CD4-positive, alpha-beta T cell treated with Interleukin-1 beta for 1 hour (primary cell): Measurements from ENCODE around the gene ZNF438.

Experiments
- DNase-seq, 2 donors: peaks; one replicate each; pipeline ENCODE4 v3.0.0-alpha.2; 2020 to 2022

The ZNF438 gene

DNA sequence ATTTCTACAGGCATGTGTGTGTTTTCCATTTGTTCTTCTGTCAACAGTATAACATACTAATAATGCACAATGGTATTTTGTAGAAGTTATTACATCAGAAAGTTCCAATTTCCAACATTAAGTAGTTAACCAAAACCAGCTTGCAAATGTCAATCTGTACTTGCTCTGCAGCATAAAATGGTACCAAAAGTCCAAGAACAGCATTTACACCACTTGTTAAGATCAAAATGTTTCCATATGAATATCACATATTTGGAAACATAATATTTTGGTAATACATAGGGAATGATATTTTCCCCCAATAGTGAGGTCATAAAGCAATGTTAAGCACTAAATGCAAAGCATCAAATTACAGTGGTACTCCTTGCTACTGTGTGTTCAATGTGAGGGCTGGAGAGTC is 162.1 kb downstream of the ZNF438 start:
- DNase-seq: no peak

DNA sequence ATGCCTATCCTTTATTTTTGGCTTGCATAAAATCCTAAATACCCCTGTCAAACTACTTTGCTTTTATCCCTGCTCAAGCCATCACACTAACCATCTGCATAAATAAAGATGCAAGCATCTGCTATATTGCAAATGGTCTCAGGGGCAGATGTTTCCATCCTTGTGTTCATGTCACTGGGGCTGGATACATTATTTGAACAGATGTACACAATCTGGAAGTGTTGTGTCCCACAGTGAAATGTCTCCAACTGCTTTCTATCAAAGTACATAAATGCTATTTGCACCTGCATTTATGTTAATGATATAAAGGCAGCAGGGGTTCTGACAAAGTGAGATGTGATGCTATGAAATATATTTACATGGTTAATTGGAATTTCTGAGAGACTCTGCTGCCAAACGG is 163.1 kb downstream of the ZNF438 start:
- no peak for DNase-seq

DNA sequence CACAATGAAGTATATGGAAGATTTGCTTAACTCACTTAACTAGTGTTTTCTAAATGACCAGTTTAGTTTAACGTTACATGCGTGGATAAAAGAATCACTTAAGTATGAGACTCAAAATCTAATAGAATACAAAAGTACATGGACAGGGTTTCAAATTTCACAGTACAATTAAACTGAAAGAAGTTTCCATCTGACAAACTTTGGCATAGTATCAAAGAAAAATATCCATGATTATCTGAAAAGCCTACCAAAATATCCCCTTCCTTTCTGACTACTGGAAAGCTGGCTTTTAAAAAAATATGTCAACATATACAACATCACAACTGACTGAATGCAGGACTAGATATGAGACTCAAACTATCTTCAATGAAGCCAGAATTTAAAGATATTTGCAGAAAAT is 164.8 kb downstream of the ZNF438 start:
- no peak for DNase-seq

DNA sequence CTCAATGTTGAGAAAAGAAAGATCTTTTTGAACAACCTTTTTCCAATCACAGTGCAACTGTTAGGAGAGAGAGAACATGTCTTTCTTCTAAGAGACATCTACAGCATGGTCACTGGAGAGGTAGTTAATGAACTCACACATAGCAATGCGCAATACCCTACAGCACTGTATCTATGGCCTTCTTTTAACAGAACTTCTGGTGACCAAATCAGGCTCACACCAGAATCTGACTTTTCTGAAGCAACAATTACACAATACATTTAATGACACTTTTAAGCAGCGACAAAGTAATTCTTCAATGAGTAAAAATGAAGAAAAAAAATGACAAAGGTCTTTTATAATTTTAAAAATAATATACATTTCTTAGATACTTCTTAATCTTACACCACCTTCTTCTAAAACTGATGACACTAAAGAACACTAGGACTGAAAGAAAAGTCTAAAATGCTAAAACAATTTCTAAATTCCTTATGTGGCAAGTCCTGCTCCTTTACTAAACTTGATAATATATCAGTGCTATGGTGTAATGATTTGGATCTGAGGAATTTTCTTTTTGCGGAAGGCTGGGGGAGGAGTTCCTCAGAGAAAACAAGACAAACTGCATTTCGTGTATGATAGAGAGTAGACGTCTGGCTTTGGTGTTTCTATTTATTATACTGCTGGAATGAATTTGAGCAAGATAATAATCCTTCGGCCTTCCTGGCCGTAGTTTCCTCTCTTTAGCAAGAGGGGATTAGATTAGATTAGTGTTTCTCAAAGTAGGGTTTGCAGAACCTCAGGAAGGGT is 166.3 kb downstream of the ZNF438 start:
- DNase-seq: no peak

DNA sequence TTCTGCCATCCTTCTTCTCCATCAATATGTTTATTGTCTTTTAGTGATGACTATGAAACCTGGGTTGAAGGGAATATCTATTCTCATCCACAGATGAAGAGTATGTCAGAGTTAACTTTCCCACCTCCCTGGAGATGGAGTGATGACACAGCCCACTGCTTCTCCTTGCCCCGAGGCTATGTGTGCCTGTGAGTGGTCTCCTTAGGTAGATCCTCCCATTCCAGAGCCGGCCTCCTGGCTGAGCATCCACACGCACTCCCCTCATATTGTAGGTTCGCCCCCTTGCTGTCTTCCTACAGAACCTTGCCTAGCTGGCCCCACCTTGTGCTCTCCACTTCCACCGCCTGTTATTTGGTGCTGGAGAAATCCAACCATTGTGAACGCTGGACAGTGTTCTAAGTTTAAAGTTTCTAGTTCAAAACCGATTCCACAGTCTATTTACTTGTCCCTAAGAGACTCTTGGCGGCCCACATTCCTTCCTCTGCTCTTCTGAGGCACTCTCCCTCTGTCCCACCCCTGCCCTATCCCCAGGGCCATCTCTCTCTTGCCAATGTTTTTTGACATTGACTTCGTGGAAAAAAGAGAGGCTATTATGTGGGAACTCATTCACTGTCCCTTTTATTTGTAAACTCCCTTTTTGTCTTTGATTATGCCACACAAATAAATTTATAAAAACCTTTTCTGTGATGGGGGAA is 168.0 kb downstream of the ZNF438 start:
- DNase-seq: no peak

DNA sequence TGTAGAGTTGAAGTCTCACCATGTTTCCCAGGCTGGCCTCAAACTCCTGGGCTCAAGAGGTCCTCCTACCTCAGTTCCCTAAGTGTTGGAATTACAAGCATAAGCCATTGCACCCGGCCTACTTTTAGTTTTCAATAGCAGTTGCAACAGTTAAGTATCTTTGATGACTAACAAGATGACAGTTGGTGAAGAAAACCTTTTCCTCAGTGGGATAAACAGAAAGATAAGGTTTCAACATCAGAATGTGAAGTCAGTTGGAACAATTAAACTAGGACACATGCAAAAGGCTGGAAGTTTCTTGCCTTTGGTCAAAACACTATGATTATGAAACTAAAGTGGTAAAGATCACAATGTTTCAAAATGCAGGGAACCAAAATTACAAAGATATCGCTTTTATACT is 169.2 kb downstream of the ZNF438 start:
- no peak for DNase-seq

DNA sequence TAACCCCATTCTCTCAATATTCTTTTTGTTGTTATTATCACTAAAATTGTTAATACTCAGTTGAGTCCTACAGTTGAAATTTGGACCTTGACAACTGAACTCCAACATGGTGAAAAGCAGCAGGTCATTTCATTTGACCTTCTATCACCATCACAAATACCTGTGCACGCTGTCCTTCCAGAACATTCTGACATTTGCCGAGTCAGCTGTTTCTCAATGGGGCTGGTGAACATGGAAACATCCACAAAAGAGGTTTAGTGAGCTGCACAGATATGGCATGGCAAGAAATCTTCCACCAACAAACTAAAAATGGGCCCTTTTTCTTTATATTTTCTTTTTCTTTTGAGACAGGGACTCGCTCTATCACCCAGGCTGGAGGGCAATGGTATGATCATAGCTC is 169.7 kb downstream of the ZNF438 start:
- DNase-seq: no peak

DNA sequence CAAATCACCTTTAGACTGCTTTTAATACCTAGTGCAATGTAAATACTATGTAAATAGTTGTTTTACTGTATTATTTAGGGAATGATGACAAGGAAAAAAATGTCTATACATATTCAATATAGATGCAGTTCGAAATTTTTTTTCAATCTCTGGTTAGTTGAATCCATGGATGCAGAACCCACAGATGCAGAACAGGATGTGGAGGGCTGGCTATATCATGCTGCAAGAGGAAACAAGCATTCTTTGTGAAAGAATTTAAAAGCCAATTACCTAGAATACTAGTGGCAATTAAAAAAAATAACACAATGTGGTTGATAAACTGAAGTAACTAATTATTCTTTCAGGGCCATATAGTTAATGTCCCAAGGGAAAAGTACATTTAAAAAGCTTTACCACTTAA is 170.4 kb downstream of the ZNF438 start:
- DNase-seq: no peak

DNA sequence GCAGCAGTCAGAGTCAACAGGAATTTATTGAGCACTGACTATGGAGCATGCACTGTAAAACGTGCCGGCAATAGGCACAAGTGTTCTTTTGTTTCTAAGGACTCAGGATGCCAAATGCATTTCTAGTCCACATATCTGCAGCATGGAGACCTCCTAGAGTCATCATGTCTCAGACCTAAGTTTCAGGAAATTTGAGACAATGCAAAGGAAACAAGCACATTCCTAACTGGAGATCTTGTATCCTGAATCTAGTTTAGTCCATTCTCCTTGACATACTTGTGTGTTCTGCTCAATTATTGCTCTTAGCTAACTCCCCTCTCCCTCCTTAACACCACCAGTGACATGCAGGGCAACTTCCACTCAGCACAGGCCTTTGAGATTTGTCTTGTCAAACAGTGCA is 173.2 kb downstream of the ZNF438 start:
- no peak for DNase-seq

DNA sequence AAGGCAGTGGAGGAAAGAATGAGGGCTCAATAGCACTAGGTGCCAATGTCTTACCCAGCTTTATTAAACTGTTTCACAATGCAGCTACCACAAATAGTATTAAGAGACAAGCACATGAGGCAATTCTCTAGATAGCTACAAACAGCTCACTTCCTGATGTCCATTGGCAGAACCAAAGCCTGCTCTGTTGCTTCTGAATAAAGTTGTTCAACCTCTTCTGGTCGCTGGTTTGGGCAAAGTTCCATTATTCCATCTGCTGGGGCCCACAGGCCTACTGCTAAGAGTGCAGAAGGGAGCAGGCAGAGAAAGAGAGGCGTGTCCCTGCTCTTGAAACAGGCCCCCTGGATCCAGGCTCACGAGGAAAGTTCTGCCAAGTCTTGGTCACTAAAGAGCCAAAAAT is 173.9 kb downstream of the ZNF438 start:
- DNase-seq: no peak

DNA sequence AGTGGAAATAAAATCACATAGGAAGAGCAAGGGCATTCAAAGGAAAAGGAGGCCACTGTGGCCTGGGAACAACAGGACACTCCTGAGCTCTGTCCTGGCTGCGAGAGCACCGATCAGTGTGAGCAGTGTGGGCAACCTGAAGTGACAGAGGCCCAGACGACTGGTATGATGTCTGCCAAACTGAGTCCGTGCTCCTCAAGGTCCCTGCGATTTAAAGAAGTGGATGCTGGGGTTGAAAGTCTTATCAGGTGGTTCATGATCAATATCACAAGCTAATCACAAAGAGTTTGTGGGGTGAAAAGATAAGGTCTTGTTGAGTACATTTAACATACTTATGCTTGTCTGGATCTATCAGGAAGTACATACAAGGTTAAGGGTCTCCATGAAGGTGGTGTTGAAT is 176.5 kb downstream of the ZNF438 start:
- DNase-seq: no peak

DNA sequence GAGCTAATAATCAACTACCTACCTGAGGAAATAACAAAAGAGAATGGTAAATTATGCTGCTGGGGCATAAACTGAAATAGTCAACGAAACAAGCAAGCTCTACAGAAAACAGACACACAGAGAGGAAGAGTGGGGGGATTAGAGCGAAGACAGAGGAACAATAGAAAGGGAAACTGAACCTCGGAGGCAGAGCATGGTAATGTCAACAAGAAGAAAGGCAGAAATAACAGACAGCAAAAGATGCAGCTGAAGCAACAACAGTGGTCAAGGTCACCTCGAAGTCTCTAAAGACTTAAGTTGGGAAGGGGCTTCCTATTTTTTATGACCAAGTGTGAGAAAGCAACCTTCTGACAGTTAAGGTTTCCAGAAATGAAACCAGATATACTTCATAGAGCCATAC is 177.0 kb downstream of the ZNF438 start:
- DNase-seq: no peak

DNA sequence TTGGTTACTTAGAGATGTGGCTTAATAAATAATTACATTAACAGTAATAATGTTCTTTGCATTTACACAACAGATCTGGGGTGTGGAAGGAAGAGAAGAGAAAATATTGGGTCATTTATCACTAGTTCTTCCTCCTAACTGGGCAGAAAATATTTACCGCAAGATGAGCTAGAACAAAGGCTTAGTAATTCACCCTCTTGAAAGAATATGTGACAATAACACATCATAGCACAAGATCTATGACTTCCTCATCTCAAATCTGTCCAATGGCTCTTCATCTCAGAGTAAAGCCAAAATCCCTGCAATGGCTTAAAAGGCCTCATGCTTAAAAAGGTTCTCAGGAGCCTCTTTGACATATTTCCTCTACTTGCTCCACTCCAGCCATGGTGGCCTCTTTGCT is 178.6 kb downstream of the ZNF438 start:
- no peak for DNase-seq

DNA sequence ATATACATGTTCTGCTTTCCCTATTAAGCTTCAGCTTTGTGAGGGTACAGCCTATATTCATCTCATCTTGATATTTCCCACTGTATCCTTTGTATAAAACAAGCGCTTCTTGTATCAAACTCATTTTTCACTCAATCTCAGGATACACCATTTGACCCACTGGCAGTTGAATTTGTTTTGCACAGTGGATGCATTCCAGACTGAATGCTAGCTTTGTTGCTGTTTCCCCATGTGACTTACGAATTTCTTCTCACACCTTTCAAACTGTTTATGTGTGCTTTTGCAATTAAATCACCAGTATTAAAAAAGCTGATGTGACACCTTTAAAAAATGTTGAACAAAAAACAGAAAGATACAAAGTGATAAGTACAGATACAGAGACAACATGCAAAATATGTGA is 180.9 kb downstream of the ZNF438 start:
- DNase-seq: no peak

DNA sequence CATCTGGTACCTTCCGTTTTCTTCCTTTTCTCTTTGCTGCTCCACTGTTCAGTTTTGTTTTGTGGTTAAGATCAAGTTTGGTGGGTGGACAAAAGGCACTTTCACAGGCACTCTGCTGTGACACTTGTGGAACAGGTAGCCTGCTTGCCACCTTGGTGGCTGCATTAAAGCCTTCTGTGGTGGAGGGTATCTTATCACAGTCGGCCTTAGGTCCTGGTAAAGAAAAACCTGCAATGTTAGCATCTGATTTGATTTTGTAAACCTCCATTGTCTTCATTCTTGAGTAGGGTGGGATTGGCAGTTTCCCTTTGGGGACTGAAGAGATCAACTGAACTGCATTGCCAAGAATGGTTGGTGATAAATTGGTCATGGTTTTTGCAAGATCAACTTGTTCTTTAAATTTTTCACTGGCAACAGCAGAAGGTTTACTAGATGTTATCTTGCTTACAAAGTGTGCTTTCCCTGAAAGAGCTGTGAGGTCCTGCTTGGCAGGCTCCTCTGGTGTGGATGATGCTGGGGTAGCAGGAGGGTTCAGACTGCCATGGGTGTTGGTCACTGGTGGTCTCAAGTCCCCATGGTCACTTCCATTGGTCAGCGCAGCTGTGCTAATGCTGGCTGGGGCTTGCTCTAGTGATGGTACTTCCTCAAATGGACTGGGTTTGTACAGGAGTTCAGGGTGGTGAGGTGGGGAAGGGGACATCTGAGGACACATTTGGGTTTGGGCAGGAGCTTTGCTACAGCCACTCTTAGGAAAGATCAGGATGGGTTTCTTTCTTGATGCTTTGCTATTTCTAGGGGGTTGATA is 182.2 kb downstream of the ZNF438 start:
- DNase-seq: no peak

DNA sequence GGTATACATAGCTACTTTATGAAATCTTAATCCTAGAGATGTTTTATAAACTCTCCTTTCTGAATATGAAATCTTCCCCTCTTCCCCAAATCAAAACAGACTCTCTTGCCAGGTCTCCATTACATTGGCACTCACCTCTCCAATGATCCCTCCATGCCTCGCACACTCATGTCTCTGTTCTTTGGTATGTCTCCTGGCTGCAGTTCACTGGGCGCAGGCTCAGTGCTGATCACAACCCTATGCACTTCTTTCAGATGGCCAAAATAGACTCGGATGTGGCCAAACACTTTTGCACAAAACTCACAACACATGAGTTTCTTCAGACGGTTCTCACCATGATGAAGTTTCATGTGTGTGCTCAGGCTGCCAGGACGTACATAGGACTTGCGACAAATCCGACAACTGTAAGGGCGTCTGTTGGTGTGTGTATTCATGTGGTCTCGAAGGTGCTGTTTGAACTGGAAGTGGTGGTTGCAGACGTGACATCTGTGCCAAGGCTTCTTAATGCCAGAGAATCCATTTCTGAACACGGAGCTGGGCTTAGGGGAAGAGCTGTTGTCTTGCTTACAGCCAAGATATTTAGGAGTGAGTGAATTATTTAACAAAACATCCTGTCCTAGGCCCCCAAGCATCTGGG is 183.2 kb downstream of the ZNF438 start:
- peak in 1 of 2 donors; percentile 4 for DNase-seq

DNA sequence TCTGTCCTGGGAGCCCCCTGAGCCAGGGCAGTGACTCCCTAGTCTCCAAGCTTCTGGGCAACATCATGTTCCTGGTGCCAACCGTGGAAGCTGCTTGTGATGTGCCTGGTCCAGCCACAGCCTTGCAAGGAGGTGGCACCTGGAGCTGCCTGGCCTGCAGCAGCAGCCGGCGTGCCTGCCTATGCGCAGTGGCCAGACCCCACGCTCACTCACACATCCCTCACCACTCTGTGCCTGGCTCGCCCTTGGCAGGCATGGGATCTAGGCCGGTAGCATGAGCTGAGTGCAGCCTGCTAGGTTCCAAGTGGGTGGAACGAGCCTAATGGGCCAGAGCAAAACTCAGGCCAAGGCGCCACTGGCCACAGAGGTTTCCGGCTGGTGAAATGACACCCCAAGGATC is 184.0 kb downstream of the ZNF438 start:
- no peak for DNase-seq

DNA sequence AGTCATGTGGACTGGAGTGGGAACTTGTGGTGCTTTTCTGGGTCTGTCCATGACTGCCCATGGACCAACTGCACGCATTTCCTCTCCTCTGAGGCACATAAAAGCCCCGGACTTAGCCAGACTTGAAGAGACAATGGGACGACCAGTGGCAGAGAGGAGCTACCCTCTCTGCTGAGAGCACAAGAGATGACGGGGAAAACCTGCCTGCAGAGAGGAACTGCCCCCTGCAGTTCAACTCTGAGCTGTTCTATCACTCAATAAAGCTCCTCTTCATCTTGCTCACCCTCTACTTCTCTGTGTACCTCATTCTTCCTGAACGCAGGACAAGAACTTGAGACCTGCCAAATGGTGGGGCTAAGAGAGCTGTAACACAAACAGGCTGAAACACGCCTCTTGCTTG is 184.5 kb downstream of the ZNF438 start:
- no peak for DNase-seq

DNA sequence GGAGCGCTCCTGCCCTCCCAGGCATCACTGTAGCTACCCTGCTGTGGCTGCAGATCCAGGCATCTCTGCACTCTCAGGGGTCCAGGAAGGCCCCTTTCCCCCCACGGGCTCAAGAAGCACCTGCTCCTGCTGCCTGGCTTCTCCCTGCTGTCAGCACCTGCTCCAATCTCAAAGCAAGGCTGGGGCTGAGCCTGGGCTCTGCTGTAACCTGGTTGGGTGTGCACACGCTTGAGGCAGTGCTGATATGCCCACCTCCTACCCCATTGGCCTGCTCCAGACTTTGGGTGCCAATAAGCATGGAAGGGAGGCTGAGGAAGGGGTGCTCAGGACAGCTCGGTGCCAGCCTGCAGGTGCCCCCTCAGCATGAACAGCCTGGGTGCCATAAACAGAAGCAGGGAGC is 185.0 kb downstream of the ZNF438 start:
- DNase-seq: no peak

DNA sequence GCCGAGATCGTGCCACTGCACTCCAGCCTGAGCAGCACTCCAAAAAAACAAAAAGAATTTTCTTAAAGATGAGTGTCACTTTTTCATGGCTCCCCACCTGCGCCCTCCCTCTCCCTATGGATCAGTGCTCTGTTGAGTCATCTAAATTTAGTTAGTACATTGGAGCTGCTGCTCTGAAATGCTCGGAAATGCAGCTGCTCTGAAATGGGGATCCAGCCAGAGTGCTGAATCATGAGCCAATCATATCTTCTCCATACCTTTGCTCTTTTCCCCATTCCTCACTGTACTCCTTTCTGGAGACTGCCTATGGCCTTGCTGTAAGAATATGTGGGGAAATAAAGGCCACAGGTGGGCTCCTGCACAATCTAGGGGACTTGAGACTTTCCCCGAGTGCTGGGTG is 188.8 kb downstream of the ZNF438 start:
- DNase-seq: no peak

DNA sequence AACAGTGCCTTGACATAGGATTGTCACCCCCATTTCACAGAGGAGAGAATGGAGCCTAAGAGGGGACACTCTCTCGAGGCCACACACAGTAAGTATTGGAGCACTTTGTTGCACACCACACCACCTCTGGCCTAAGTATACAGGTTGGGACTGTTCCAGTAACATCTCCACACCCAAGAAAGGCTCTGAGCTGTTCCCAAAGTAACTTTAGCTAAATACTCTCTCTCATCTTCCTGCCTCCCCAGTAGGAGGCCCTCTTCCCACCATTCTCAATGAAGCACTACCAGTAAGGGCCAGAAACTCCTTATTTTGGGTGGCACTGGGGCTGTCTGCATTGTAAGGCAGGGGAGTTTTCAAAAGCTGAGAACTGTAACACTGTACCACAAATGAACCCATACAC is 189.5 kb downstream of the ZNF438 start:
- DNase-seq: no peak

DNA sequence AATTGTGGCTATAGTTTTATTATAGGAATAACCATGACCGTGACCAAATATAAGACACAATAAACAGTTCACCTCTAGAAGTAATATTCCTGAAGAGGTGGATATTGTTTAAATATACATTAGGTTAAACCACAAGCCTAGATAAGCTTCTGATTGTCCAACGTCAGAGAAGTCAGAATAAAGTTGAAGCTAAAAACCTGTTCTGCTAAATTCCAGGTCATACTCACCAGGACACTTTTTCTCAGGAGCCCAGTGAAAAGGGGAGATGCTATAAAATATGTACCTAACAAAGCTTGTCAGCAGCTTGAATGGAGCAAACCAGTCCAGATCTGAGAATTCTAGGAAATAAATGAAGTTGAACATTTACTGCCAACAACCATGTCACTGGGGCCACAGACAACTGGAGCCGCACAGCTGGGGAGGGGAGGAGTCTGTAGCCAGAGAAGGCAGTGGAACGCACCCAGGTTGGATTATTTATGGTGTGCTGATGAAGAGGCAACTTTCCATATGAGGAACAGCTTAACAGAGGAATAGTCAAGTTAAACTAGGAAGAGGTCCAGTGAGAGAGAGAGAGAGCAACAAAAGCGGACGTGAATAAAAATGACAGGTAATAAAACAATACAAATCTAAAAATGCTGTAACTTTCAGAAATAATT is 191.1 kb downstream of the ZNF438 start:
- no peak for DNase-seq

DNA sequence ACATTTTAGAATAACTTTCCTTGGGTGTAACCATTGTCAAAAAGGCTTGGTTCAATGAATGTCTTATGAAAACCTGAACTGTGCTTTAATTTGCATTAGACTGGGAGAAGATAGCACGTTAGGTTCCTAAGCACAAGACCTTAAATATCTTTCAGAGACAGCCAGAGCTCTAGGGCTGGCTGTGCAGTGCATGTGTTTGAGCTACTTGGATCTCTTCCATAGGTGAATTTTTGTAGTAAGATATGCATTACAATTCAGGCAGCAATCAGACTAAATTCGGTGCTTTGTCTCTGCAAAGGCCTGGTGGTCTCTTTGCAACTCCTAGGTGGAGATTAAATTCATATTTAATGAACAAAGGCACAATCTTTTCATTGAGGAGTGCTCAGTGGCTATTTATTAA is 192.0 kb downstream of the ZNF438 start:
- DNase-seq: no peak
